ENCODE measurements around the gene C4orf50. TPM values are rescaled to one million over a fixed set of nuclear protein-coding genes. Genes with fewer than 3 reads are reported as not detected.

Gene C4orf50
- total and polyA plus RNA-seq, 2 of the 8 experiments (the other 6 are each of a cell fraction or from before 2014, with no cell fraction given) = 0.08 to 0.22 TPM

DNA sequence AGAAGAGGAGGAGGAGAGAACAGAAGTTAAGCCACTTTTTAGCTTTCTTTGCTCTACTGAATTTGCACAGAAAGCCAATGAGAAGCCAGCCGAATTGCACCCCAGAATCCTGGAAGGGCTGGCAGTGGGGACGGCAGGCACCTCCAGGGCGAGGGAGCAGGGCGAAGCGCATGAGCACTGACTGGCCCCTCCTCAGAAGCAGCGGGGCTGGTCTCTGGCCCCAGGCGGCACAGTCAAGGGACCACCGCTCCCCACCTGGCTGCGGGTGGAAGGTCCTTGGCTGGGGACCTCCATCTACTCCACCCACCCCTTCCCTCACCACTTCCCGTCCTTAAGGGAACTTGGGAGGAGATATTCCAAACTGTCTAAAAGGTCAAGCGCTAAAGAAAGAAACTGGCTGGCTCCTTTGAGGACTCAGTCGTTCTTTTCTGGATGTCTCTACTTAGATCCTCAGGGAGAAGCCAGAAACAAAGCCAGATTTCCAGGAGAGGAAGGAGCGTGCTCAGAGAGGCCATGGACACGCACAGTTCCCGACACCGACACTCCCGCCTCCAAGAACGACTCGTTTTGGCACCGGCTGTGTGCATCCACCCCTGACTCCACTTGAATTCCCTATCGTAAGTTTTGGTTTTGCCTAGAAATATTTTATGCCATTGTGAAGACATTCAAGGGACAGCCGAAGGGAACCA lies 65.8 kb downstream of the C4orf50 start:
- Histone ChIP-seq H4K20me1 (replicated peaks in 1 of 2; ENCODE audit: control insufficient read depth in 1 of 2, insufficient read depth in 2 of 2, low read length in 2 of 2) (no peaks in the 10 kb centered on the region), H4K91ac (replicated peaks; ENCODE audit: insufficient read length, low read length) (no peak overlapping the region), H3K23ac (ENCODE audit: insufficient read length) (no peak overlapping the region), H3K27ac (ENCODE audit: low read depth, low read length) (no peak overlapping the region), H3K9me3 (ENCODE audit: insufficient read depth in 2 of 2, low read depth in 1 of 2, low read length in 1 of 2) (no peaks in the 10 kb centered on the region), H2BK12ac (ENCODE audit: low read depth, low read length) (no peak overlapping the region), H3K36me3 (ENCODE audit: control insufficient read depth in 2 of 4, insufficient read depth in 4 of 4, low read length in 3 of 4) (no peaks in the 10 kb centered on the region), H3K79me2 (ENCODE audit: control insufficient read depth in 1 of 2, insufficient read depth in 2 of 2, low read length in 2 of 2) (no peaks in the 10 kb centered on the region), H3K56ac (replicated peaks; ENCODE audit: insufficient read length, low read depth, low read length) (no peak overlapping the region), H3K18ac (ENCODE audit: extremely low read depth, low read length) (no peak overlapping the region), H2BK5ac (ENCODE audit: low read depth, low read length) (no peak overlapping the region), H3K27me3 (replicated peaks in 1 of 4; ENCODE audit: control insufficient read depth in 3 of 4, extremely low read depth in 1 of 4, insufficient read depth in 3 of 4, low read length in 3 of 4) (no peaks in the 10 kb centered on the region), H2BK20ac (ENCODE audit: low read length) (no peak overlapping the region), H3K4ac (replicated peaks; ENCODE audit: insufficient read length, low read depth, low read length) (no peak overlapping the region), H4K8ac (ENCODE audit: extremely low read depth, insufficient read depth, low read length) (no peak overlapping the region), H4K5ac (ENCODE audit: insufficient read length, low read depth, low read length) (no peak overlapping the region), H3K9ac (replicated peaks in 1 of 4; ENCODE audit: extremely low read depth in 1 of 4, low read depth in 3 of 4, low read length in 3 of 4) (no peak overlapping the region), H3K14ac (ENCODE audit: insufficient read length) (no peak overlapping the region), H3K23me2 (ENCODE audit: low read depth, low read length) (no peaks in the 10 kb centered on the region), H2BK15ac (ENCODE audit: low read length) (no peak overlapping the region), H3K4me1 (replicated peaks in 1 of 4; ENCODE audit: control insufficient read depth in 3 of 4, insufficient read depth in 4 of 4, low read length in 3 of 4) (peaks cover 3 to 22% (median 15%) of the 10 kb centered on the region in 4 experiments), H2AFZ (ENCODE audit: low read length) (no peak overlapping the region), H3K4me3 (ENCODE audit: extremely low read depth in 1 of 4, insufficient read depth in 2 of 4, low read depth in 3 of 4, low read length in 4 of 4) (no peak overlapping the region), H2BK120ac (replicated peaks; ENCODE audit: low read depth, low read length) (no peak overlapping the region), H3K4me2 (ENCODE audit: insufficient read depth in 1 of 2, low read depth in 2 of 2, low read length in 2 of 2) (no peak overlapping the region), H2AK5ac (ENCODE audit: low read depth, low read length) (no peak overlapping the region), H3K79me1 (ENCODE audit: low read depth, low read length) (no peaks in the 10 kb centered on the region)
- ChIA-PET POLR2A (ENCODE audit: partially characterized antibody) (interaction anchor here (1.1 to 1.3 kb wide), 2 partner anchors 9 to 20 kb away, joined by 3 read pairs; no protein-coding TSS in a partner anchor), CTCF (ENCODE audit: partially characterized antibody) (interaction anchor here (0.9 to 3.3 kb wide), 5 partner anchors 11 to 131 kb away, joined by 3 to 24 read pairs (median 4); no protein-coding TSS in a partner anchor)
- DNase-seq (ENCODE audit: low read depth in 1 of 2, low spot score in 2 of 2) = no peak
- FAIRE-seq = no peak
- WGBS, 2 experiments (ENCODE audit: extremely low coverage in 1 of 2, insufficient coverage in 1 of 2, insufficient read length in 1 of 2, insufficient replicate concordance in 2 of 2, low coverage in 1 of 2, low lambda C conversion rate in 2 of 2, missing lambda C conversion rate in 1 of 2) = 92% methylated on average over 22 of the region's 22 CpGs; no CpG with 5 or more reads in 1 of the 2 experiments
- no peak for TF ChIP-seq RBBP5 (IDR thresholded peaks at IDR 0.05; ENCODE audit: borderline replicate concordance, low read depth, low read length)
- TF ChIP-seq RNF2 (IDR thresholded peaks at IDR 0.05; ENCODE audit: borderline replicate concordance, low read depth, low read length, missing control alignments, poor library complexity, severe bottlenecking) = no peak
- TF ChIP-seq MAFK (IDR thresholded peaks at IDR 0.05; ENCODE audit: low read depth, low read length) = no peak
- TF ChIP-seq SUZ12 (IDR thresholded peaks at IDR 0.05; ENCODE audit: low read length) = no peak
- TF ChIP-seq CHD1 (IDR thresholded peaks at IDR 0.05; ENCODE audit: low read depth, low read length) = no peak
- no peak for TF ChIP-seq PHF8 (conservative IDR thresholded peaks at IDR 0.05; ENCODE audit: low read depth, low read length)
- no peak for TF ChIP-seq SIX5 (IDR thresholded peaks at IDR 0.05; ENCODE audit: low read depth, low read length)
- no peak for TF ChIP-seq GABPA (IDR thresholded peaks at IDR 0.05; ENCODE audit: borderline replicate concordance, insufficient read depth, low read length)
- no peak for TF ChIP-seq FOSL1 (IDR thresholded peaks at IDR 0.05; ENCODE audit: insufficient read depth, low read depth, low read length)
- TF ChIP-seq TAF7 (optimal IDR thresholded peaks at IDR 0.05; ENCODE audit: borderline replicate concordance, low read depth, low read length) = no peak
- TF ChIP-seq TBP (IDR thresholded peaks at IDR 0.05; ENCODE audit: low read depth, low read length) = no peak
- no peak for TF ChIP-seq KDM1A (IDR thresholded peaks at IDR 0.05; ENCODE audit: borderline replicate concordance, low read length)
- TF ChIP-seq TAF1 (IDR thresholded peaks at IDR 0.05; ENCODE audit: low read depth, low read length) = no peak

Measured in H1 (cell line).